Measurements from ENCODE around the gene EVL.
A peak's percentile ranks its signal among the peaks of the same experiment; 100 is the strongest.

The EVL gene

GRCh38 chr14:100114109-100114765 is 49.0 kb downstream of the EVL start:
- DNase-seq, result no peak

DNA sequence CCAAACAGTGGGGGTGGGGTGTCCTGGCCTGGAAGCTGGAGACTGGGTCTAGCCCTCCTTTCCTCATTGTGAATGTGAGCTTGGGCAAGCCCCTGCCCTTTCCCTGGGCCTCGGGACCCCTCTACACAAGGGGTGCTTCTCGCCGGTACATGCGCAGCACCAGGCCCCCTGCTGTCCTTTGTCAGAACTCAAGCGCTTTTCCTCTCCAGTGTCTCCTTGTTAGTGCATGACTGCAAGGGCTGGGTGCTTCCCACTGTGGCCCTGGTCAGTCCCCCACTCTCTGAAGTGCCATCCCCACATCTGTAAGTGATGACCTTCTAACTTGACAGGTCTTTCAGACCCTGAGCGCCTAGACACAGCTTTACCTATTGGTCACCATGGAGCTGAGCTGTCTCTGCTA is 50.0 kb downstream of the EVL start:
- no peak for DNase-seq

GRCh38 chr14:100115726-100116125 is 50.5 kb downstream of the EVL start:
- DNase-seq, result peak; percentile 79

DNA sequence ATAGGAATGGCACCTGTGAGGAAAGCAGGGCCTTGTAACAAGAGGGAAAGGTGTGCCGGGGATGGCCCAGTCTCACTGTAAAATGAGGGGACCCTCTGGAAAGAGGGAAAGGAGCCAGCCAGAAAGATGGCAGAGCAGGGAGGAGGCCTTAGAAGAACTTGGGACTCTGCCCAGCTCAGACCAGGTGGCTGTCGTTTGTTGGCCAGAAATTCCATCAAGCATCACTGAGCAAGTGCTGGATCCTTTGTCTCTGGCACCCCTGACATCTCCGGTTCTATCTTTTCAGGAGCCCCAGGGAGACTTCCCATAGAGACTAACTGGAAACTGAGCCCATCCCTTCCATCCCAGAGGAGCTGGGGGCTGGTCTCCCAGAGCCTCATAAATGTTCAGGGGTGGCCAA is 50.9 kb downstream of the EVL start:
- DNase-seq, result no peak

GRCh38 chr14:100117026-100117425 is 51.8 kb downstream of the EVL start:
- DNase-seq, result no peak

GRCh38 chr14:100117633-100118395 is 52.6 kb downstream of the EVL start:
- DNase-seq, result no peak

DNA sequence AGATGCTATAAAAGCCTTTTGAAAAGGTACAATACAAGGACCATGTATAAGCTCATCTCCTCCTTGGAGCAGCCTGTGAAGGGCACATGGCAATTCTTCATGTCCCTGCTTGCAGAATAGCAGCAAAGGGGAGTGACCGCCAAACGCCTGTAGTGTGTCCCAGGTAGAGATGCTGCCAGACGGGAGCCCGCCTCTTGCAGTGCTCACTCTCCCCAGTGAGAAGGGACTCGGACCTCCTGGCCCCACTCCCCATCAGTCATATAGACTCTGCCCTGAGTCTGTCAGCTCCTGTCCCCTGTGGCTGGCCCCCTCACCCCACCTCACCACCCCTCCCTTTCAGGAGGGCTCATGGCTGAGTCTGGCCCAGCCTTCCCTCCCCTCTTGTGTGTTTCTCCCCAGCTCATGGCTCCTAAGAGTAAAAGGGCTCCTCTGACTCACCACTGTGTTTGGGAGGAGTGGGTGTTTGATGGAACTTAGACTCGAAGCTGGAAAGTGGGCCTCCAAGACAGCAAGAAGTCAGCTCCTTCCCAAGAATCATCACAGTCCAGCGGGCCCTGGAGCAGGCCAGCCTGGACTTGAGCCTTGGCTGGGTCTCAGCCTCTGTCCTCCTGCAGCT is 53.3 kb downstream of the EVL start:
- no peak for DNase-seq

DNA sequence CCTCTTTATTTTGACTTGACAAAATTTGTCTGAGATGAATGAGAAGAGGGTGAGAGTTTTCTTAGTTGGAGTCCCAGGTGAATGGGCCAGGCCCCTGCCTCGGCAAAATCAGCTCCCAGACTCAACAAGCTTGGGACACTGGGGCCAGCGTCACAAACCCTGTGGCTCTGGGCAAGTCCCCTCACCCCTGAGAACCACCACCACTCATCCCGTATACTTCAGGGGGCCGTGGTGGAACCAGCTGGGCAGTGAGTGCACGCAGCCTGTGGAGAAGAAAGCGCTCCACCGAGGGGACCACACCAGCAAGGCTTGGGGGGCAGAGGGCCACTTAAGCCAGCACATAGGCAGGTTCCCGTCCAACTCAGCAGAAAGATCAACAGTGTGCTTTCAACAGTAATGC is 54.0 kb downstream of the EVL start:
- no peak for DNase-seq

- DNase-seq, result no peak
These were observed 55.5 kb downstream of the EVL start for GRCh38 chr14:100120522-100121269.

DNA sequence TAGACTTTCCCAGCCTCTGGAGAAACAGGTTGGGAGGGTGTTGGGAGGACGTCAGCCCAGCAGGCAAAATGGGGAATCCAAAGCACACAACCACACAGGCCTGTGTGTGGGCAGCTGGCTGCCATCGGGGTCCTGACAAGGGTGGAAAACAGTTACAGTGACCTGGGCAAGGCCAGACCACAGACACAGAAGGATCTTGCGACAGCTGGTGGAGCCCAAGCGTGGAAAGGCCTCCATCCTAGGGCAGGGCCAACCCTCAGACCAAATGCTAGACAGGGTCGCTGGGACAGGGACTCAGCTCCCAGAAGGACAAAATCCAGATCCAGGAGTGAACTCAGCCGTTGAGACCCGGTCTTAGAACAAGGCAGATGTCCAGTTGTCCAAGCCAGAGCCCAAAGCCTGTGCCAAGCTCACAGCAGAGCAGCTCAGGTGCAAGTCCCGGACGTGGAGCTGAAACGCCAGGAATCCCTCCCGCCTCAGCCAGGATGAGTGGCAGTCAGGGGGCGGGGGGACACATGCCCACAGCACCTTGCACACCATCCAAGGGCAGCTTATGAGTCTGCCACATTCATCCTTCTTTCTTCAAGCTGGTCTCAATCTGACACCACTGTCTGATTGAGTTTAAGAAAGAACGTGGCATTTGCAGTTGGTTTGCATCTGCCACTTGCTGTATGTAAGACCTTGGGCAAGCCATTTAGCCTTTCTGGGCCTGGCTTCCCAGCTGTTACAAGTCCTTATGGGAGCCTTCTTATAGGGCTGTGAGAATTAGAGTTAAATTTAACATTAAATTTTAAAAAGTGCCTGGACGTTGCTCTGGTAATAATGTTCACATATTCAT is 56.6 kb downstream of the EVL start:
- no peak for DNase-seq

DNA sequence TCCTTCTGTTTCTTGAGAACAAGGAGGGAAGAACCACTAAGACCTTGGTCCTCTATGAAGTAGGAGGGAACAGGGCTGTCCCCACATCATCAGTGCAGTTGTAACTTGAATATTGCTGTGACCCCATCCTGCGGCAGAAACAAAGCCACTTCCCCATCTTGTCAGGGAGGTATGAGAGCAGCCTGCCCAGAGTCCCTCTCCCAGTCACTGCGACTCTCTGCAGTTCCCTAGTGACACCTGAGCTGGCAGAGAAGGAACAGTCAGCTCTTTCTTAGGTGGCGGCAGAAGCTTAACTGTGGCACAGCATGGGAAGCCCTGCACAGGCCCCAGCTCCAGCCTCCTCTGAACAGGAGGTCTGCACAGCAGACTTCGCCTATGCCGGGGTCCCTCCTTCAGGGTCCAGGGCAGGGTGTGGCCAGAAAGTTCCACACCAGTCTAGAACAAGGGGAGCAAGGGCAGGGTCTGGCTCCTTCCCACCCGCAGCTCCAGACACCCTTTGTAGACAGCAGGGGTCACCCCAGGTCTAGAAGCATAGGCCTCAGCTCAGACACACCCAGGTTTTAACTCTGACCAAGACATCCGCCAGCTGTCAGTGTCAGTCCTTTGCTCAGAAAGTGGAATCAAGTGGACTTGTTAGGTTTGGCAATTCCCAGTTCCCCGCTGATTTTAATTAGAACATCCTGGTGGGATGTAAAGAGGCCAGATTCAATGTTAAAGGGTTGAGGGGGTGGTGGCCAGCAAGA is 57.4 kb downstream of the EVL start:
- DNase-seq, result no peak

DNA sequence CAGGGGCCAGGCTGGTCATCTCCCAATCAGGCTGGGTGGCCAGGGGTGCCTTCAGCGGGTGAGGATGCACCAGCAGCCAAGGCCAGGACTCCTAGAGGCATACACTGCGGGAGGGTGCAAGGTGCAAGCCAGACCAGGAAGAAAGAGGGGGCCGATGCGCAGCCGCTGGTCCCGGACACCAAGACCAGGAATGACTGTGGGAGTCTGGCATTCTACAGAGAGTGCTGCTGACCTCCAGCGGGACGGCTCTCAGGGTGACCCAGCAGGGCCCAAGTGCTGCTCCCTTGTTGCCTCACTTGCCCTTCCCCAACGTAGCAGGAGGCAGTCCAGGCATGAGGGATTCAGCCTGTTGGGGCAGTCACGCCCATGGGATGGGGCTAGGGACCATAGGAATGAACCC is 58.4 kb downstream of the EVL start:
- no peak for DNase-seq

DNA sequence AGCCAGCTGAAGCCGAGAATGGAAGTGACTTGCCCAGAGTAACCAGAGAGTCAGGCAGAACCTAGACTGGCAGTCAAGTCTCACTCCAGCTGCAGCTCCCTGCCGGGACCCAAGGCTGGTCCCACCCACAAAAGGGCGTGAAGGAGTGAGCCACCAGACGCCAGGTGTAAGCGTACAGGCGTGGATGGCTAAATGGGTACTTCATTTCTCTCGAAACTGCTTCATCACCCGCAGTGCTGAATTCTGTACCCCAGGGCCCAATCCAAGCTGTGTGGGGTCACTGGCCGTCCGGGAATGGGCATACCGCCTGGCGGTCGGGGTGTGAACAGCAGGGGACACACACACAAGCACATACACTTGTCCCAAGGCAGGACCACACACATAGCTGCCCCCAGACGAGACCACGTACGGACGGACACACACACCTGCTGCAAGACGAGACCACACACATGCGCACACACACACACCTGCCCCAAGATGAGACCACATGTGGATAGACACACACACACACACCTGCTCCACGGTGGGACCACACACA is 59.4 kb downstream of the EVL start:
- DNase-seq, result no peak

- DNase-seq, result no peak
These were observed 61.2 kb downstream of the EVL start for GRCh38 chr14:100126401-100126800.

DNA sequence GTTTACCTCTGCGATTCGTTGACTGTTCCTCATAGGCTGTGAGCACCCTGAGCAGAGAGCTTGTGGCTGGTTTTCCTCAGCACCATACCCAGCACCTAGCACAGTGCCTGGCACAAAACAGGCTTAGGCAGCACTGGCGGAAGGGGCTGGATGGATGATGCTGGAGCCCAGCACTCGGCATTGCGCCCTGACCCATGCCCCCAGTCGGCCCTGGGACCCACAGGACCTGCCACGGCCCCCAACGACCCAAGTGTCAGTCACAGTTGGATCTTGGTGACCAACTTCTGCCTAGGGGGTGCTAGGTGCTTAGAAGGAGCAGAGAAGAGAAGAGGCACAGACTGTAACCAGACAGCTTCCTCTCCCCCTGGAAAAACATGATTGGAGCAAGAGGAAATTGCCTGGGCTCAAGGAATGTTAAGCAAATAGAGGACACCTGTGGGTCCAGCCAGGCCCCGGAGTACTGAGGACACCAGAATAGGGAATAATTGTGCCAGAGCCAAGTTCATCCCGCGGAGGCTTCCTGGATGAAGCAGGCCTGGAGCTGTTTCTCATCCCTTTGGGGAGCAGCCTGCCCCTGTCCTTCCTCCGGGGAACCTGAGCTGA is 62.7 kb downstream of the EVL start:
- DNase-seq, result no peak

DNA sequence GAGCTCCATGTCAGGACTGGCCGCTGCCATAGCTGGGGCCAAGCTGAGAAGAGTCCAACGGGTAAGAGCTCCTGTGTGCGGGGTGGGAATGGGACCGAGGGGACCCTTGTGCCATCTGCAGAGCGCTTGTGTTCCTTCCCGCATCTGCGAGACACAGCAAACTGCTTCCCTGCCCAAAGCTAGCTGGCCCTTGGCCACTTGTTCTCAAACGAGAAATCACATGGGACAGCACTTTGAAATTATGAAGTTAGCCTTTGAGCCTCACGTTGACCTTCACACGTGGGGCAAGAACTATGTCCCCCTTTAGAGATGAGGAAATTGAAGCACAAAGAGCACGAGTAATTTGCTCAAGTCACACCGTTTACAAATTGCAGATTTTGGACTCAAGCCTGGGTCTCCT is 63.5 kb downstream of the EVL start:
- DNase-seq, result no peak

DNA sequence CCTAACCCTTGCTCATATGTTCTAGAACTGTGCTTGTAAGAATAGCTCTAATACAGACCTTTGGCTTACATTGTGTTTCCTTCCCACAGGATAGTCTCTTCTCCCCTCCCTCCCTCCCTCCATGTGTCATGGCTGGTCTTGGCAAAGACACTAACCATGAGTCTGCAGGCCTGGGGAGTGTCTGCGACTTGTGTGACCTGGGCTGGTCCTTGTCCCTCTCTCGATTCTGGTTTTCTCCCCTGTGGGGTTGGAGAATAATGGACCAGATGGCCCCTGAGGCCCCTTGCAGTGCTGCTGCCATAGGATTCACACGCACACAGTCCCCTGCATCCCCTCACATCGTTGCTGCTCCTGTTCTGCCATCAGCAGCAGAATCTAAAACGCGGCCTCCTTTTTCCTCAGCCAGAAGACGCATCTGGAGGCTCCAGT is 64.0 kb downstream of the EVL start:
- no peak for DNase-seq

DNA sequence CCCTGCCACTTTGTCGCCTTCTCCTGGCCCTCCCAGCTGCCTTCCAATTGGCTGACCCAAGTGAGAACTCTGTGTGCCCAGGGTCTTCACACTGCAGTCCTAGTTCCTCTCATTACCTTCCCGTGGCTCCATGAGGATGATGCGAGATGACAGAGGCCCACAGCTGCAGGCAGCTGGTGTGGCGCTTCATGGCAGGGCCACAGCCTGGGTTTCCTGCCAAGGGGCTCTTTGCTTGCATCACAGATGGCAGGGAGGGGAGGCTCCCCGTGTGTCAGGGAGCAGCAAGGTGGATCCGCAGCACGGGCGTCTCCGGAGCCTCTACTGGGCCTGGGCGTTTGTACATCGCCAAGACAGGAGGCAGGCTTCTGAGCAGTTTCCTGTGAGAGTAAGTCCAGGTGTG is 65.3 kb downstream of the EVL start:
- no peak for DNase-seq

GRCh38 chr14:100131181-100131580 is 66.0 kb downstream of the EVL start:
- no peak for DNase-seq

- DNase-seq, result no peak
These were observed 67.1 kb downstream of the EVL start for GRCh38 chr14:100132161-100132902.
